Keratinocyte (primary cell): ENCODE measurements around the gene SYNJ2. TPM values are rescaled to one million over a fixed set of nuclear protein-coding genes. Genes with fewer than 3 reads are reported as not detected.

Source experiments
- DNase-seq: peaks from one replicate; pipeline ENCODE4 v3.0.0-alpha.2; 2011; ENCODE audit warnings: low read depth, missing footprints, low spot score
- FAIRE-seq: peaks from 2 replicates; lab custom pipeline; 2011; peaks lifted over from hg19 to GRCh38; lab: Jason Lieb, UNC
- H2AFZ ChIP-seq: 2 replicates; pipeline ENCODE4 v1.6.0; 2012; ENCODE audit warnings: low read length, control low read depth, inconsistent platforms; ENCODE audit not compliant: control insufficient read depth
- H3K27ac ChIP-seq: 2 replicates; pipeline ENCODE4 v1.5.1; 2011; ENCODE audit warnings: low read length; ENCODE audit not compliant: control insufficient read depth, insufficient read depth
- H3K27me3 ChIP-seq: 3 replicates; pipeline ENCODE4 v1.6.0; 2011; ENCODE audit warnings: low read length; ENCODE audit not compliant: control insufficient read depth, insufficient read depth; ENCODE audit errors: extremely low read depth
- H3K36me3 ChIP-seq, 2 experiments: 2 replicates in 1 of 2; 3 replicates in 1 of 2; pipeline ENCODE4 v1.5.1; 2011; ENCODE audit warnings: low read length in 2 of 2, mild to moderate bottlenecking in 1 of 2; ENCODE audit not compliant: control insufficient read depth in 2 of 2, insufficient read depth in 2 of 2; ENCODE audit errors: extremely low read depth in 1 of 2
- H3K4me1 ChIP-seq: 3 replicates; pipeline ENCODE4 v1.5.1; 2011; ENCODE audit warnings: low read length; ENCODE audit not compliant: control insufficient read depth, insufficient read depth; ENCODE audit errors: extremely low read depth
- H3K4me2 ChIP-seq: 3 replicates; pipeline ENCODE4 v1.6.0; 2011; ENCODE audit warnings: low read depth, low read length; ENCODE audit not compliant: control insufficient read depth, insufficient read depth; ENCODE audit errors: extremely low read depth
- H3K4me3 ChIP-seq, 3 experiments: fragments of 200-600 bp in 1 of 3; sonication (generic) in 1 of 3; 2 replicates in 2 of 3; 3 replicates in 1 of 3; pipeline ENCODE4 v1.5.1; 2011 to 2016; ENCODE audit warnings: low read length in 3 of 3, mild to moderate bottlenecking in 3 of 3, control low read depth in 2 of 3, inconsistent platforms in 1 of 3, low read depth in 1 of 3, mixed read lengths in 1 of 3, mixed run types in 1 of 3, moderate library complexity in 1 of 3; ENCODE audit not compliant: control insufficient read depth in 2 of 3, insufficient read depth in 2 of 3; ENCODE audit errors: extremely low read depth in 1 of 3
- H3K79me2 ChIP-seq: 2 replicates; pipeline ENCODE4 v1.6.0; 2012; ENCODE audit warnings: low read length; ENCODE audit not compliant: control insufficient read depth, insufficient read depth
- H3K9ac ChIP-seq: 3 replicates; pipeline ENCODE4 v1.6.0; 2011; ENCODE audit warnings: low read length; ENCODE audit not compliant: control insufficient read depth, insufficient read depth; ENCODE audit errors: extremely low read depth
- H3K9me1 ChIP-seq: 3 replicates; pipeline ENCODE4 v1.6.0; 2011; ENCODE audit warnings: low read length; ENCODE audit not compliant: control insufficient read depth, insufficient read depth; ENCODE audit errors: extremely low read depth
- H3K9me3 ChIP-seq: 2 replicates; pipeline ENCODE4 v1.5.1; 2012; ENCODE audit warnings: low read depth, low read length; ENCODE audit not compliant: control insufficient read depth
- H4K20me1 ChIP-seq: 3 replicates; pipeline ENCODE4 v1.6.0; 2011; ENCODE audit warnings: low read length; ENCODE audit not compliant: control insufficient read depth, insufficient read depth; ENCODE audit errors: extremely low read depth
- EZH2 ChIP-seq: IDR thresholded peaks from one replicate; pipeline ENCODE4 v1.6.1; 2012; ENCODE audit warnings: inconsistent platforms, mild to moderate bottlenecking, low read length, moderate library complexity
- dilution Hi-C: fragments of 300-500 bp; cut with MboI; formaldehyde crosslinking; loops from one replicate; pipeline ENCODE4 v1.7.0; 2020; ENCODE audit warnings: low sequenced_read_pairs; ENCODE audit not compliant: extremely low pct_ligation_motif_present
- polyA plus RNA-seq, 5 experiments: library from polyadenylated mRNA; depleted of rRNA in 3 of 5; stranded (reverse) in 3 of 5; stranded (forward) in 1 of 5; unstranded in 1 of 5; fragments of >200 nt; gene quantifications; 1 replicate in 1 of 5; 2 replicates in 3 of 5; 3 replicates in 1 of 5; pipeline versions ENCODE4 v1.2.1 to v1.2.3, GENCODE V29; 2011 to 2012; ENCODE audit warnings: missing spikeins in 2 of 5, low read depth in 1 of 5, low replicate concordance in 1 of 5
- TF ChIP-seq, protein P1 (sequence below), 3 experiments: IDR thresholded peaks in 1 of 3; conservative IDR thresholded peaks in 1 of 3; optimal IDR thresholded peaks in 1 of 3; 2 replicates in 2 of 3; 3 replicates in 1 of 3; pipeline versions ENCODE3 to v1.5.1; 2011; ENCODE audit warnings: low read length in 3 of 3, mild to moderate bottlenecking in 3 of 3, moderate library complexity in 2 of 3, control low read depth in 1 of 3, inconsistent platforms in 1 of 3; ENCODE audit not compliant: insufficient read depth in 2 of 3; ENCODE audit errors: extremely low read depth in 1 of 3

Gene SYNJ2
- polyA plus RNA-seq, 1 donor (not counting 4 experiments of a cell fraction or from before 2014, with no cell fraction given): 8.6 TPM

DNA sequence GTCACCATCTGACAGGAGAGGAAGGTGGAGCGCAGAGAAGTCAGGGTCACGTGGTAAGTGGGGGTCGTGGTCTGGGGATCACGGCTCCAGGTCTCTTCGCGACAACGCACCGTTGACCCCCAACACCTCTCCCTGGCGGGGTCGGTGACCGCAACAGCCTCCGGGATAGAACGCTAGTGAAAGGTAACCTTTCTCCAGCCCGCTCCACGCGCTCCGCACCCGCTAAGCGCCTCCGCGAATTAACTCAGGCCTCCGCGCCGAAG lies 600 bp upstream of the SYNJ2 start:
- H2AFZ ChIP-seq: peak overlapping the region; percentile 49
- peak overlapping the region; percentile 84 for H3K9ac ChIP-seq
- peaks cover 2% of the 10 kb centered on the region for H4K20me1 ChIP-seq
- H3K27me3 ChIP-seq: no peaks in the 10 kb centered on the region
- H3K36me3 ChIP-seq: no peaks in the 10 kb centered on the region
- peaks cover 35% of the 10 kb centered on the region for H3K79me2 ChIP-seq
- peaks cover 20% of the 10 kb centered on the region for H3K4me1 ChIP-seq
- H3K4me2 ChIP-seq: peak overlapping the region; percentile 58
- dilution Hi-C loops: no loop called here
- H3K9me3 ChIP-seq: no peaks in the 10 kb centered on the region
- TF ChIP-seq, protein P1, sequence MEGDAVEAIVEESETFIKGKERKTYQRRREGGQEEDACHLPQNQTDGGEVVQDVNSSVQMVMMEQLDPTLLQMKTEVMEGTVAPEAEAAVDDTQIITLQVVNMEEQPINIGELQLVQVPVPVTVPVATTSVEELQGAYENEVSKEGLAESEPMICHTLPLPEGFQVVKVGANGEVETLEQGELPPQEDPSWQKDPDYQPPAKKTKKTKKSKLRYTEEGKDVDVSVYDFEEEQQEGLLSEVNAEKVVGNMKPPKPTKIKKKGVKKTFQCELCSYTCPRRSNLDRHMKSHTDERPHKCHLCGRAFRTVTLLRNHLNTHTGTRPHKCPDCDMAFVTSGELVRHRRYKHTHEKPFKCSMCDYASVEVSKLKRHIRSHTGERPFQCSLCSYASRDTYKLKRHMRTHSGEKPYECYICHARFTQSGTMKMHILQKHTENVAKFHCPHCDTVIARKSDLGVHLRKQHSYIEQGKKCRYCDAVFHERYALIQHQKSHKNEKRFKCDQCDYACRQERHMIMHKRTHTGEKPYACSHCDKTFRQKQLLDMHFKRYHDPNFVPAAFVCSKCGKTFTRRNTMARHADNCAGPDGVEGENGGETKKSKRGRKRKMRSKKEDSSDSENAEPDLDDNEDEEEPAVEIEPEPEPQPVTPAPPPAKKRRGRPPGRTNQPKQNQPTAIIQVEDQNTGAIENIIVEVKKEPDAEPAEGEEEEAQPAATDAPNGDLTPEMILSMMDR (optimal IDR thresholded peaks at IDR 0.05 in 1 of 3, IDR thresholded peaks at IDR 0.05 in 1 of 3, conservative IDR thresholded peaks at IDR 0.05 in 1 of 3; ENCODE audit: extremely low read depth in 1 of 3, insufficient read depth in 2 of 3, low read length in 3 of 3): no peak
- TF ChIP-seq EZH2: no peak
- H3K27ac ChIP-seq: no peak overlapping the region
- no peaks in the 10 kb centered on the region for H3K9me1 ChIP-seq
- FAIRE-seq (no peak), DNase-seq (no peak)
- peak overlapping the region; percentile 58 to 81 (median 80) for H3K4me3 ChIP-seq

DNA sequence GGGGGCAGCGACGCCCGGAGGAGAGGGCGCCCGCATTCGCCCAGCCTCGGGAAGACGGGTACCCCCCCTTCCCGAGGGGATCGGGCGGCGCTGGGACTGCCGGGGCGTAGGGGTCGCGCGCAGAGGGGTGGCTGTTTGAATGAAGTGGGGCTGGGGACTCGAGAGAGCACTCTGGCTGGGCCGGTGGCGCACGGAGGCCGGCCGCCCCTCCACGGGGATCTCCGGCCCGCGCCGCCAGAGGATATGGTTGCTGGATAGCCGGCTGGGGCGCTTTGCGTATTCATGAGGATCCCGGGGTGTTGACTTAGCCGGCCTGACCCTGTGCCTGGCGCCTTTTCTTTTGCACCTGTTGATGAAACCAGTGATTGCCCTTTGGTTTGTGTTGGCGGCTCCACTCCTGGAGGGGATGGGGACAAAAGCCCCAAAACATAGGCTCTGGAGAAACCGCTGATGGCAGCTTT lies 469 bp downstream of the SYNJ2 start:
- Histone ChIP-seq H3K27ac (peak overlapping the region; percentile 58), H3K36me3 (no peaks in the 10 kb centered on the region), H2AFZ (peak overlapping the region; percentile 54), H3K9me3 (no peaks in the 10 kb centered on the region), H3K4me1 (peaks cover 20% of the 10 kb centered on the region), H3K4me3 (peak overlapping the region; percentile 75 to 81 (median 80)), H3K9me1 (no peaks in the 10 kb centered on the region), H3K4me2 (peak overlapping the region; percentile 84), H3K27me3 (no peaks in the 10 kb centered on the region), H4K20me1 (peaks cover 2% of the 10 kb centered on the region), H3K9ac (peak overlapping the region; percentile 84), H3K79me2 (peaks cover 42% of the 10 kb centered on the region)
- DNase-seq (no peak), FAIRE-seq (no peak)
- TF ChIP-seq EZH2: no peak
- TF ChIP-seq, protein P1 (optimal IDR thresholded peaks at IDR 0.05 in 1 of 3, IDR thresholded peaks at IDR 0.05 in 1 of 3, conservative IDR thresholded peaks at IDR 0.05 in 1 of 3; ENCODE audit: extremely low read depth in 1 of 3, insufficient read depth in 2 of 3, low read length in 3 of 3): no peak
- dilution Hi-C loops: no loop called here
